Stimulated activated CD4-positive, alpha-beta T cell treated with anti-CD3 and anti-CD28 coated beads, Interleukin-15, amount 100 ng/mL, for 1 hour (primary cell): Measurements from ENCODE around the gene FAT1.
"Not testable (repeated sequence)": the region's sequence is repeated elsewhere in the genome, so short reads cannot be mapped to it uniquely, and the experiment has no call there.

Experiments
- DNase-seq, 2 donors: peaks; one replicate each; pipeline ENCODE4 v3.0.0-alpha.2; 2020; ENCODE audit warnings: low read depth in 1 of 2, low spot score in 1 of 2

Gene FAT1

GRCh38 chr4:186723292-186724057, at the start of gene FAT1:
FAT1 (minus strand) TSS chr4:186723856; CDS start chr4:186709827, 14,029 bp downstream.
- no peak for DNase-seq

GRCh38 chr4:186772936-186773487, 49.4 kb upstream of the FAT1 start:
- DNase-seq, result no peak

GRCh38 chr4:186771624-186772023, 48.0 kb upstream of the FAT1 start:
- no peak for DNase-seq

- DNase-seq, result no peak
Measured at GRCh38 chr4:186770481-186771175, 47.0 kb upstream of the FAT1 start.

GRCh38 chr4:186767794-186768193, 44.1 kb upstream of the FAT1 start:
- no peak for DNase-seq

GRCh38 chr4:186765673-186766546, 42.3 kb upstream of the FAT1 start:
- no peak for DNase-seq

- DNase-seq, result no peak
Measured at GRCh38 chr4:186765138-186765537, 41.5 kb upstream of the FAT1 start.

- DNase-seq, result no peak
Measured at GRCh38 chr4:186764457-186764856, 40.8 kb upstream of the FAT1 start.

GRCh38 chr4:186762865-186763264, 39.2 kb upstream of the FAT1 start:
- DNase-seq, result no peak

GRCh38 chr4:186762361-186762760, 38.7 kb upstream of the FAT1 start:
- no peak for DNase-seq

- DNase-seq, result not testable (repeated sequence)
Measured at GRCh38 chr4:186761956-186762355, 38.3 kb upstream of the FAT1 start.

GRCh38 chr4:186761393-186761792, 37.7 kb upstream of the FAT1 start:
- DNase-seq, result no peak

GRCh38 chr4:186760576-186760975, 36.9 kb upstream of the FAT1 start:
- DNase-seq, result no peak

- DNase-seq, result no peak
Measured at GRCh38 chr4:186759990-186760389, 36.3 kb upstream of the FAT1 start.

- no peak for DNase-seq
Measured at GRCh38 chr4:186758929-186759682, 35.5 kb upstream of the FAT1 start.

GRCh38 chr4:186757696-186758355, 34.2 kb upstream of the FAT1 start:
- no peak for DNase-seq

GRCh38 chr4:186756550-186756949, 32.9 kb upstream of the FAT1 start:
- not testable (repeated sequence) for DNase-seq

GRCh38 chr4:186755550-186756519, 32.2 kb upstream of the FAT1 start:
- DNase-seq, result no peak

- no peak for DNase-seq
Measured at GRCh38 chr4:186754976-186755375, 31.3 kb upstream of the FAT1 start.
